Measurements from ENCODE around the gene UGP2. TPM values are rescaled to one million over a fixed set of nuclear protein-coding genes. Genes with fewer than 3 reads are reported as not detected.

UGP2 gene
- total RNA-seq, 4 donors from 2014 or later, result 107 to 361 (median 319) TPM

GRCh38 chr2:63880625-63881024, 38.9 kb downstream of the UGP2 start:
- no peak for DNase-seq (ENCODE audit: low spot score)
- no peak for TF ChIP-seq CTCF (IDR thresholded peaks at IDR 0.05)
- ATAC-seq (ENCODE audit: low FRiP score), result no peak

DNA sequence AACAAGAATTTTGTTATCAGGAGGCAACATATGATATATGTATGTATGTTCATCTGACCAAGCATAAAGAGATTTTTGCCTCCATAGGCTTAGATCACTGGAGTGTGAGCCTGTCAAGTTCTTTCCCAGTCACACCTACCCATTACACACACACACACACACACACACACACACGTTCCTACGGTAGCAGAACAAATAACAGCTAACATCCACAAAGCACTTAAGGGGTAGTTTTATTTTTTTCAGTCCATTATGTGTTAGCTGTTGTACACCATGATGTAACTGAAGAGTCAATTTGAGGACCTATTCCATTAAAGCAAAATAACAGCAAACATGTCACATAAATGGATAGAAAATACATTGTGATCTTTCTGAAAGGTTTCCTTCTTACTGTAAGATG, 39.5 kb downstream of the UGP2 start:
- TF ChIP-seq CTCF (IDR thresholded peaks at IDR 0.05), result no peak
- no peak for ATAC-seq (ENCODE audit: low FRiP score)
- no peak for DNase-seq (ENCODE audit: low spot score)

DNA sequence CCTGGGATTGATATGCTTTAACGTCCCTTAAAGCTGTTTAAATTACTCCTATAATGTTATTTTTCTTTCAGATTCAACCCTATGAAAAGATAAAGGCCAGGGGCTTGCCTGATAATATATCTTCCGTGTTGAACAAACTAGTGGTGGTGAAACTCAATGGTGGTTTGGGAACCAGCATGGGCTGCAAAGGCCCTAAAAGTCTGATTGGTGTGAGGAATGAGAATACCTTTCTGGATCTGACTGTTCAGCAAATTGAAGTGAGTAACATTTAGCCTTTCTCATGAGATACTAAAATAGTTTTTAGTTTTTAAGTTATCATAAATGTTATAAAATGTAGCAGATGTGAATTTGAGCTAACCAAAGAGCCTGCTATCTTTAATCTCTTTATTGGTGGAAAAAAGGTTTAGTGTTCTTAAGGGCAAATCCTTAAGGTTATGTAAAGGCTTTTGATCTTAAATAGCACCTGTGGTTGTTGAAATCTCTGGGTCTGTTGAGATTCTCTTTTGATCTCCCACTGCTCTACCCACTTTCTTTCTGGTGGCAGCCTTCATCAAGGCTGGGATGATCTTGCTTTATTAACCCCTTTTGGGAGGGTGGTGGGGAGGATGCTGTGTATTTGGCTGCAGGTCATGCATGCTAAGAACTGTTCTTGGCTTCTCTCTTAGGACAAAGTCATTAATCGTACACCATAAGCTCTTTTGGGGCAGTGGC, 40.9 kb downstream of the UGP2 start:
- DNase-seq (ENCODE audit: low spot score), result no peak
- no peak for TF ChIP-seq CTCF (IDR thresholded peaks at IDR 0.05)
- no peak for ATAC-seq (ENCODE audit: low FRiP score)

- DNase-seq (ENCODE audit: low spot score) (no peak), ATAC-seq (ENCODE audit: low FRiP score) (no peak)
- no peak for TF ChIP-seq CTCF (IDR thresholded peaks at IDR 0.05)
Measured at GRCh38 chr2:63886445-63886844, 44.7 kb downstream of the UGP2 start.

GRCh38 chr2:63888053-63888452, 46.4 kb downstream of the UGP2 start:
- DNase-seq (ENCODE audit: low spot score) (no peak), ATAC-seq (ENCODE audit: low FRiP score) (no peak)
- no peak for TF ChIP-seq CTCF (IDR thresholded peaks at IDR 0.05)

DNA sequence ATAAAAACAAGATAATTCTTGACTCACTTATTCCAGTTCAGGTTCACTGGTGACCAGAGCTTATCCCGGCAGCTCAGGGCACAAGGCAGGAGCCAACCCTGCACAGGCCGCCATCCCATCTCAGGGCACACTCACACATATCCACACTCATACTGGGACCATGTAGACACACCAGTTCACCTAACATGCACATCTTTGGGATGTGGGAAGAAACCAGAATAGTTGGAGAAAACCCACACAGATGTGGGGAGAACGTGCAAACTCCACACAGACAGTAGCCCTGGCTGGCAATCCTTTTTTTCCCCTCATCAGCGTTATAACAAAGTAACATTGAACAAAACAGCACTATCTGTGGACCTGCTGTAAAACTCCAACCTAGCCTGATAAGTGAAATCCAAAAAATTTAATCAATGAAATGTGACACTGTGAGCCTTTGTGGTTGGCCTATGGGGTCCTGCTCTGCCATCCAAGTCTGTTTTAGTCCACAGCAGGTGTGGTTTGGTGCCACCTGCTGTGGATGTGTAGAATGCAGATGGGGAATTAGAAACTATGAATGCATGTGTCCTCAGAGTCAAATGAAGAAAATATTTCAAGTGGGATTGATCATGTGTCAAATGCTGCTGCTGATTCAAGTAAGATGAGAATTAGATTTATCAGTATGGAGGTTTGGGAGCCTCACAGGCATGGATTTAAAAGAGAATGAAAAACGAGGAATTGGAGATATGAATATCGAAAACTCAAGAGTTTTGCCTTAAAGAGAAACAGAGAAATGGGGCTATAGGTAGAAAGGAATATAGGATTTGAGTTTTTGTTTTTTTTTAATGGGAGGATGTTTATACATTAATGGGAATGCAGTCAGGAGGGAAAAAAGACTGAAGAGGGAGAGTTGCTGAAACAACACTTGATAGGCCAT, 47.0 kb downstream of the UGP2 start:
- TF ChIP-seq CTCF (IDR thresholded peaks at IDR 0.05), result no peak
- ATAC-seq (ENCODE audit: low FRiP score) (no peak), DNase-seq (ENCODE audit: low spot score) (no peak)

Data from omental fat pad (tissue), 4 donors.